Measurements from ENCODE around the gene MRPL48. TPM values are rescaled to one million over a fixed set of nuclear protein-coding genes. Genes with fewer than 3 reads are reported as not detected.

The MRPL48 gene
- total RNA-seq, 1 experiment from 2014 or later = 38.7 TPM

DNA sequence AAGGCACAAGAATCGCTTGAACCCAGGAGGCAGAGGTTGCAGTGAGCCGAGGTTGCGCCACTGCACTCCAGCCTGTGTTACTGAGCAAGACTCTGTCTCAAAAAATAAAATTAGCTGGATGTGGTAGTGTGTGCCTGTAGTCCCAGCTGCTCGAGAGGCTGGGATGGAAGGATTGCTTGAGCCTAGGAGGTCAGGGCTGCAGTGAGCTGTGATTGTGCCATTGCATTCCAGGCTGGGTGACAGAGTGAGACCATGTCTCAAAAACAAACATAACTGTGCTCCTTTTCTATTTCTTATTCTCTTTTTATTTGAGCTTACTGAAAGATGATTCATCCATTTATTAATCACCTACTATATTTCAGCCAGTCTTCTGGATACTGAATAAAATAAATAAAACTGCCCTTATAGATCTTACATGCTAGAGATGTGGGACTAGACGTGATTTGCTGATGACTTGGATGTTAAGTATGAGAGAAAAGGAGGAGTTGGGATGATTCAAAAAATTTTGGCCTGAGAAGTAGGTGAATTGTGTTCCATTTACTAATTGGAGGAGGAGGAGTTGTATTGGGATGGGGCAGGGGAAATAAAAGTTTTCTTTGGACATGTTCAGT, 107.2 kb downstream of the MRPL48 start (continued):
- TF ChIP-seq, protein P1, sequence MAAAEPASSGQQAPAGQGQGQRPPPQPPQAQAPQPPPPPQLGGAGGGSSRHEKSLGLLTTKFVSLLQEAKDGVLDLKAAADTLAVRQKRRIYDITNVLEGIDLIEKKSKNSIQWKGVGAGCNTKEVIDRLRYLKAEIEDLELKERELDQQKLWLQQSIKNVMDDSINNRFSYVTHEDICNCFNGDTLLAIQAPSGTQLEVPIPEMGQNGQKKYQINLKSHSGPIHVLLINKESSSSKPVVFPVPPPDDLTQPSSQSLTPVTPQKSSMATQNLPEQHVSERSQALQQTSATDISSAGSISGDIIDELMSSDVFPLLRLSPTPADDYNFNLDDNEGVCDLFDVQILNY (CRISPR knock-in tag; IDR thresholded peaks at IDR 0.05) = no peak
- TF ChIP-seq FOXP1 (CRISPR knock-in tag; IDR thresholded peaks at IDR 0.05; ENCODE audit: borderline replicate concordance) (no peak), SOX15 (CRISPR knock-in tag; IDR thresholded peaks at IDR 0.05) (no peak), EMX1 (CRISPR knock-in tag; IDR thresholded peaks at IDR 0.05) (no peak)

DNA sequence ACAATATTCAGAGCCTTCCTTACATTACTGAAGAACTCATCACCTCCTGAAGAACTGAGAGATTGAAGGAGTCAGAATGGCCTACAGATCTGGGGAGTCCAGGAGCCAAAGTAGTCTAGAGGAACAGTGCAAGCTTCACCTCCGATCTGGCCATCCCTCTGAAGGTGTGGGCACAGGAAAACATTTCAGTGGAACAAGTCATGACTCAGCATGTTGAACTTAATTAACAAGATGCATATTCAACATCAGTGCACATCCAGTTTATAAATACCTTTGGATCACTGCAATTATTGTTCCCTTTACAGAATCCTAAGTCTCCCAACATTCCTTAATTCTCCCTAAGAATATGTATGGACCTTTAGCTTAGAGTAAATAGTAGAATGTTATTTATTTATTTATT, 114.6 kb downstream of the MRPL48 start:
- H3K27me3 Mint-ChIP-seq (ENCODE audit: low read depth) = no peaks in the 10 kb centered on the region
- peaks cover 29% of the 10 kb centered on the region for H3K36me3 Mint-ChIP-seq
- peaks cover 6% of the 10 kb centered on the region; the same call in 1 of the 2 replicates for H3K9me3 Mint-ChIP-seq
- H3K4me3 Mint-ChIP-seq = no peak overlapping the region
- no peak for ATAC-seq
- ChIA-PET CTCF (no interaction called here), POLR2A (interaction anchor here (0.6 kb wide), 1 partner anchor 10 kb away, joined by 7 read pairs; no protein-coding TSS in a partner anchor)
- no peak overlapping the region for H3K27ac Mint-ChIP-seq
- no peak for TF ChIP-seq FOXJ3 (CRISPR knock-in tag; IDR thresholded peaks at IDR 0.05; ENCODE audit: borderline replicate concordance)
- TF ChIP-seq MYBL2 (CRISPR knock-in tag; IDR thresholded peaks at IDR 0.05) = no peak
- DNase-seq (ENCODE audit: low spot score) = no peak
- no peaks in the 10 kb centered on the region for H3K4me1 Mint-ChIP-seq

DNA sequence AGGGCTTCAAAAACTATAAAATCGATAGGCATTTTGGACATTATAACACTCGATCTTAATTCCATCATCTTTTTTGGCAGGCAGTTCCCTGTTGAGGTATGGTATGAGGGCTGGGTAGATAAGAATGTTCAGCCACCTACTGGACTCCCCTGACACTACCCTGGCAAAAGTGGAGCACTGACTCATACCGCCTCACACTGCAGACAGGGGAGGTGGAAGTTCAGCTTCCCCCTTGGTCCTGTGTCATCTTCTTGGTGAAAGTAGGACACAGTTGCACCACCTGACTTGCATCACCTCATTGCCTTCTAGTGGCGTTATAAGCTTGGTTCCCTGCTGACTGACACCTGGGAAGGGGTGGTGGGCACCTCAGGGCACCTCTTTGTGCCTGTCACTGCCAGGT, 119.5 kb downstream of the MRPL48 start:
- ChIA-PET POLR2A (no interaction called here), CTCF (interaction anchor here (0.7 to 0.9 kb wide), 2 partner anchors 11 to 556 kb away, joined by 4 to 5 read pairs; no protein-coding TSS in a partner anchor)
- peak; percentile 65 for ATAC-seq

DNA sequence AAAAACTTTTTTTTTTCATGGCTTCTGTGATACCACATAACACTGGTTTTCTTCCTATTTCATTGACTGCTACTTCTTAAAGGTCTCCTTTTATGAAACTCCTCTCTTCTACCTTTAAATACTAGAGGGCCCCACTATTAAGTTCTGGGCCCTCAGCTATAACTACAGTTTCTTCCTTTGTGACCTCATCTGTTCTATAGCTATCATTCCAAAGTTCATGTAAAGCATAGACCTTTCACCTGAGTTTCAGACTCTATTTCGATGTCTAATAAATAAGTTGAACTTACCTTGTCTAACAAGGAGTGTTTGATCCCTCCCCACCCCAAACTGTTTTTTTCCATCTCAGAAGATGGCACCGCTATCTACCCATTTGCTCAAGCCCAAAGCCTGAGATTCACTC, 124.4 kb downstream of the MRPL48 start:
- Mint-ChIP-seq H3K27ac (no peak overlapping the region), H3K4me3 (no peak overlapping the region), H3K27me3 (ENCODE audit: low read depth) (no peaks in the 10 kb centered on the region), H3K36me3 (peaks cover 27% of the 10 kb centered on the region), H3K4me1 (no peaks in the 10 kb centered on the region), H3K9me3 (no peaks in the 10 kb centered on the region)
- POLR2A ChIA-PET = no interaction called here
- CTCF ChIA-PET = no interaction called here
- ATAC-seq (no peak), DNase-seq (ENCODE audit: low spot score) (no peak)
- no peak for TF ChIP-seq ZNF396 (CRISPR knock-in tag; IDR thresholded peaks at IDR 0.05; ENCODE audit: borderline replicate concordance)
- TF ChIP-seq, protein P2, sequence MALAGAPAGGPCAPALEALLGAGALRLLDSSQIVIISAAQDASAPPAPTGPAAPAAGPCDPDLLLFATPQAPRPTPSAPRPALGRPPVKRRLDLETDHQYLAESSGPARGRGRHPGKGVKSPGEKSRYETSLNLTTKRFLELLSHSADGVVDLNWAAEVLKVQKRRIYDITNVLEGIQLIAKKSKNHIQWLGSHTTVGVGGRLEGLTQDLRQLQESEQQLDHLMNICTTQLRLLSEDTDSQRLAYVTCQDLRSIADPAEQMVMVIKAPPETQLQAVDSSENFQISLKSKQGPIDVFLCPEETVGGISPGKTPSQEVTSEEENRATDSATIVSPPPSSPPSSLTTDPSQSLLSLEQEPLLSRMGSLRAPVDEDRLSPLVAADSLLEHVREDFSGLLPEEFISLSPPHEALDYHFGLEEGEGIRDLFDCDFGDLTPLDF (CRISPR knock-in tag; IDR thresholded peaks at IDR 0.05) = no peak
- TF ChIP-seq CREM (CRISPR knock-in tag; IDR thresholded peaks at IDR 0.05) = no peak
- TF ChIP-seq, protein P3, sequence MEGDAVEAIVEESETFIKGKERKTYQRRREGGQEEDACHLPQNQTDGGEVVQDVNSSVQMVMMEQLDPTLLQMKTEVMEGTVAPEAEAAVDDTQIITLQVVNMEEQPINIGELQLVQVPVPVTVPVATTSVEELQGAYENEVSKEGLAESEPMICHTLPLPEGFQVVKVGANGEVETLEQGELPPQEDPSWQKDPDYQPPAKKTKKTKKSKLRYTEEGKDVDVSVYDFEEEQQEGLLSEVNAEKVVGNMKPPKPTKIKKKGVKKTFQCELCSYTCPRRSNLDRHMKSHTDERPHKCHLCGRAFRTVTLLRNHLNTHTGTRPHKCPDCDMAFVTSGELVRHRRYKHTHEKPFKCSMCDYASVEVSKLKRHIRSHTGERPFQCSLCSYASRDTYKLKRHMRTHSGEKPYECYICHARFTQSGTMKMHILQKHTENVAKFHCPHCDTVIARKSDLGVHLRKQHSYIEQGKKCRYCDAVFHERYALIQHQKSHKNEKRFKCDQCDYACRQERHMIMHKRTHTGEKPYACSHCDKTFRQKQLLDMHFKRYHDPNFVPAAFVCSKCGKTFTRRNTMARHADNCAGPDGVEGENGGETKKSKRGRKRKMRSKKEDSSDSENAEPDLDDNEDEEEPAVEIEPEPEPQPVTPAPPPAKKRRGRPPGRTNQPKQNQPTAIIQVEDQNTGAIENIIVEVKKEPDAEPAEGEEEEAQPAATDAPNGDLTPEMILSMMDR (IDR thresholded peaks at IDR 0.05) = no peak
- TF ChIP-seq KAT7 (CRISPR knock-in tag; IDR thresholded peaks at IDR 0.05; ENCODE audit: borderline replicate concordance) = no peak
- TF ChIP-seq TEAD4 (CRISPR knock-in tag; IDR thresholded peaks at IDR 0.05) = no peak
- TF ChIP-seq GRHL2 (CRISPR knock-in tag; IDR thresholded peaks at IDR 0.05; ENCODE audit: insufficient replicate concordance, severe bottlenecking) = no peak
- TF ChIP-seq TP53 (CRISPR knock-in tag; IDR thresholded peaks at IDR 0.05) = no peak
- TF ChIP-seq FOXJ3 (CRISPR knock-in tag; IDR thresholded peaks at IDR 0.05; ENCODE audit: borderline replicate concordance) = no peak
- TF ChIP-seq OVOL2 (CRISPR knock-in tag; IDR thresholded peaks at IDR 0.05; ENCODE audit: borderline replicate concordance) = no peak
- no peak for TF ChIP-seq MXD4 (CRISPR knock-in tag; IDR thresholded peaks at IDR 0.05; ENCODE audit: borderline replicate concordance)
- no peak for TF ChIP-seq NFYB (CRISPR knock-in tag; conservative IDR thresholded peaks at IDR 0.05; ENCODE audit: low read depth)
- TF ChIP-seq, protein P4, sequence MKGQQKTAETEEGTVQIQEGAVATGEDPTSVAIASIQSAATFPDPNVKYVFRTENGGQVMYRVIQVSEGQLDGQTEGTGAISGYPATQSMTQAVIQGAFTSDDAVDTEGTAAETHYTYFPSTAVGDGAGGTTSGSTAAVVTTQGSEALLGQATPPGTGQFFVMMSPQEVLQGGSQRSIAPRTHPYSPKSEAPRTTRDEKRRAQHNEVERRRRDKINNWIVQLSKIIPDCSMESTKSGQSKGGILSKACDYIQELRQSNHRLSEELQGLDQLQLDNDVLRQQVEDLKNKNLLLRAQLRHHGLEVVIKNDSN (CRISPR knock-in tag; IDR thresholded peaks at IDR 0.05) = no peak
- no peak for TF ChIP-seq EMX1 (CRISPR knock-in tag; IDR thresholded peaks at IDR 0.05)
- no peak for TF ChIP-seq ETV6 (CRISPR knock-in tag; IDR thresholded peaks at IDR 0.05)
- TF ChIP-seq, protein P5, sequence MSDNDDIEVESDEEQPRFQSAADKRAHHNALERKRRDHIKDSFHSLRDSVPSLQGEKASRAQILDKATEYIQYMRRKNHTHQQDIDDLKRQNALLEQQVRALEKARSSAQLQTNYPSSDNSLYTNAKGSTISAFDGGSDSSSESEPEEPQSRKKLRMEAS (CRISPR knock-in tag; IDR thresholded peaks at IDR 0.05) = no peak

More for the DNA sequence above, 119.5 kb downstream of the MRPL48 start:
- Mint-ChIP-seq H3K4me1 (no peaks in the 10 kb centered on the region), H3K27ac (no peak overlapping the region), H3K36me3 (peaks cover 14% of the 10 kb centered on the region), H3K27me3 (ENCODE audit: low read depth) (no peaks in the 10 kb centered on the region), H3K4me3 (no peak overlapping the region), H3K9me3 (no peaks in the 10 kb centered on the region)
- TF ChIP-seq ZNF232 (CRISPR knock-in tag; IDR thresholded peaks at IDR 0.05) (no peak), JUN (CRISPR knock-in tag; IDR thresholded peaks at IDR 0.05) (no peak), GRHL2 (CRISPR knock-in tag; IDR thresholded peaks at IDR 0.05; ENCODE audit: insufficient replicate concordance, severe bottlenecking) (no peak), SP1 (CRISPR knock-in tag; conservative IDR thresholded peaks at IDR 0.05) (no peak)
- TF ChIP-seq, protein P6, sequence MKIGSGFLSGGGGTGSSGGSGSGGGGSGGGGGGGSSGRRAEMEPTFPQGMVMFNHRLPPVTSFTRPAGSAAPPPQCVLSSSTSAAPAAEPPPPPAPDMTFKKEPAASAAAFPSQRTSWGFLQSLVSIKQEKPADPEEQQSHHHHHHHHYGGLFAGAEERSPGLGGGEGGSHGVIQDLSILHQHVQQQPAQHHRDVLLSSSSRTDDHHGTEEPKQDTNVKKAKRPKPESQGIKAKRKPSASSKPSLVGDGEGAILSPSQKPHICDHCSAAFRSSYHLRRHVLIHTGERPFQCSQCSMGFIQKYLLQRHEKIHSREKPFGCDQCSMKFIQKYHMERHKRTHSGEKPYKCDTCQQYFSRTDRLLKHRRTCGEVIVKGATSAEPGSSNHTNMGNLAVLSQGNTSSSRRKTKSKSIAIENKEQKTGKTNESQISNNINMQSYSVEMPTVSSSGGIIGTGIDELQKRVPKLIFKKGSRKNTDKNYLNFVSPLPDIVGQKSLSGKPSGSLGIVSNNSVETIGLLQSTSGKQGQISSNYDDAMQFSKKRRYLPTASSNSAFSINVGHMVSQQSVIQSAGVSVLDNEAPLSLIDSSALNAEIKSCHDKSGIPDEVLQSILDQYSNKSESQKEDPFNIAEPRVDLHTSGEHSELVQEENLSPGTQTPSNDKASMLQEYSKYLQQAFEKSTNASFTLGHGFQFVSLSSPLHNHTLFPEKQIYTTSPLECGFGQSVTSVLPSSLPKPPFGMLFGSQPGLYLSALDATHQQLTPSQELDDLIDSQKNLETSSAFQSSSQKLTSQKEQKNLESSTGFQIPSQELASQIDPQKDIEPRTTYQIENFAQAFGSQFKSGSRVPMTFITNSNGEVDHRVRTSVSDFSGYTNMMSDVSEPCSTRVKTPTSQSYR (CRISPR knock-in tag; IDR thresholded peaks at IDR 0.05) = no peak
- DNase-seq (ENCODE audit: low spot score) = no peak
